HG03354 (cell line): ENCODE results near the gene GDI1.
"Not testable (repeated sequence)": the region's sequence is repeated elsewhere in the genome, so short reads cannot be mapped to it uniquely, and the experiment has no call there.

Experiments
- ATAC-seq: cut with Tn5 transposase; IDR thresholded peaks from one replicate; pipeline ENCODE4 v1.9.1; 2021; ENCODE audit warnings: mild to moderate bottlenecking; ENCODE audit not compliant: unreplicated experiment, poor library complexity, severe bottlenecking

Gene GDI1

GRCh38 chrX:154436983-154437752, at the start of gene GDI1:
Gene GDI1 (plus strand): TSS chrX:154437154. CDS start chrX:154437255, 101 bp downstream.
- ATAC-seq = peak; percentile 47

GRCh38 chrX:154388094-154388493, 48.9 kb upstream of the GDI1 start:
- ATAC-seq = peak; percentile 33

GRCh38 chrX:154388649-154389048, 48.3 kb upstream of the GDI1 start:
- peak; percentile 13 for ATAC-seq

GRCh38 chrX:154389812-154390747, 46.9 kb upstream of the GDI1 start:
- ATAC-seq = peak; percentile 74

GRCh38 chrX:154396363-154396762, 40.6 kb upstream of the GDI1 start:
- not testable (repeated sequence) for ATAC-seq

GRCh38 chrX:154396973-154397887, 39.7 kb upstream of the GDI1 start:
- ATAC-seq = peak; percentile 59

GRCh38 chrX:154397888-154398667, 38.9 kb upstream of the GDI1 start, which contains the start of gene RPL10:
Gene RPL10 (plus strand): TSS chrX:154398377. CDS start chrX:154398520, 143 bp downstream.
- peak; percentile 70 for ATAC-seq

- ATAC-seq = peak; percentile 33
Measured at GRCh38 chrX:154398668-154399526, 38.1 kb upstream of the GDI1 start.

- ATAC-seq = no peak
Measured at GRCh38 chrX:154399527-154400368, 37.2 kb upstream of the GDI1 start.

GRCh38 chrX:154400369-154400817, 36.6 kb upstream of the GDI1 start:
- not testable (repeated sequence) for ATAC-seq

- no peak for ATAC-seq
Measured at GRCh38 chrX:154401045-154401799, 35.7 kb upstream of the GDI1 start.

- no peak for ATAC-seq
Measured at GRCh38 chrX:154401918-154402621, 34.9 kb upstream of the GDI1 start.

GRCh38 chrX:154402622-154403127, 34.3 kb upstream of the GDI1 start:
- ATAC-seq = no peak

GRCh38 chrX:154403192-154403591, 33.8 kb upstream of the GDI1 start:
- ATAC-seq = no peak

GRCh38 chrX:154403858-154404257, 33.1 kb upstream of the GDI1 start:
- ATAC-seq = no peak
